ENCODE data around the gene KRT16.
"Not testable (repeated sequence)": the region's sequence is repeated elsewhere in the genome, so short reads cannot be mapped to it uniquely, and the experiment has no call there.

Gene KRT16

DNA sequence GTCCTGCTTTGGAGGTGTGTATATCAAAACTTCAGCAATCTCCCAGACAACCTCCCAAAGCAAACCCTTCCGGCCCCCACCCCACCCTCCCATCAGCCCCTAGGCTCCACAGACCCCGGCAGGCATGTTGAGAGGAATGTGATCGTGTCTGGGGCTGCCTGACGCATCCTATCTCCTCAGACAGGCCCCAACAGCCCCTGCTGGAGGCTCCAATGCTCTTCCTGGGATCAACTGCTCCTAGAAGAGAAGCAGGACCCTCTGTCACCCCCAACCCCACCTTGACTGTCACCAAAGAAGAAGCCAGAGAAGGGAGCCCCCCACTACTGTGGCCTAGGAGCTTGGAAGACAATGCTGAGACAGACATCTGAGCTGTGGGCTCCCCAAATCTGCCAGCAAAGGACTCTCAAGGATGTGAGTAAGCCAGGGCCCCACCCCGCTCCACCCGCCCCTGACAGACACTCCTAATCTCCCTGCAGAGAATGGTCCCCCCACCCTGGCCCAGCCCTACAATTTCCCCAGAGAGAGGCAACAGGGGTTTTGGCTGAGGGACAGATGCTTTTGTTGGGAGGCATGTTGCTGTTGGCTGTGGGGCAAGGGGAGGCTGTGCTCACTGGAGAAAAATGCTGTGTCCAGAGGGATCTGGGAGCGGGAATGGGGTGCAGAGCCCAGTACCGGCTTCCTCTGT, 24.3 kb downstream of the KRT16 start:
- in situ Hi-C loops (cut with MboI; ENCODE audit: low sequenced_read_pairs, unreplicated experiment) = no loop called here
- TF ChIP-seq, protein P1, sequence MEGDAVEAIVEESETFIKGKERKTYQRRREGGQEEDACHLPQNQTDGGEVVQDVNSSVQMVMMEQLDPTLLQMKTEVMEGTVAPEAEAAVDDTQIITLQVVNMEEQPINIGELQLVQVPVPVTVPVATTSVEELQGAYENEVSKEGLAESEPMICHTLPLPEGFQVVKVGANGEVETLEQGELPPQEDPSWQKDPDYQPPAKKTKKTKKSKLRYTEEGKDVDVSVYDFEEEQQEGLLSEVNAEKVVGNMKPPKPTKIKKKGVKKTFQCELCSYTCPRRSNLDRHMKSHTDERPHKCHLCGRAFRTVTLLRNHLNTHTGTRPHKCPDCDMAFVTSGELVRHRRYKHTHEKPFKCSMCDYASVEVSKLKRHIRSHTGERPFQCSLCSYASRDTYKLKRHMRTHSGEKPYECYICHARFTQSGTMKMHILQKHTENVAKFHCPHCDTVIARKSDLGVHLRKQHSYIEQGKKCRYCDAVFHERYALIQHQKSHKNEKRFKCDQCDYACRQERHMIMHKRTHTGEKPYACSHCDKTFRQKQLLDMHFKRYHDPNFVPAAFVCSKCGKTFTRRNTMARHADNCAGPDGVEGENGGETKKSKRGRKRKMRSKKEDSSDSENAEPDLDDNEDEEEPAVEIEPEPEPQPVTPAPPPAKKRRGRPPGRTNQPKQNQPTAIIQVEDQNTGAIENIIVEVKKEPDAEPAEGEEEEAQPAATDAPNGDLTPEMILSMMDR (IDR thresholded peaks at IDR 0.05; ENCODE audit: borderline replicate concordance, control extremely low read depth, extremely low read depth, insufficient read depth, missing control alignments) = no peak
- DNase-seq (ENCODE audit: low spot score) = no peak

DNA sequence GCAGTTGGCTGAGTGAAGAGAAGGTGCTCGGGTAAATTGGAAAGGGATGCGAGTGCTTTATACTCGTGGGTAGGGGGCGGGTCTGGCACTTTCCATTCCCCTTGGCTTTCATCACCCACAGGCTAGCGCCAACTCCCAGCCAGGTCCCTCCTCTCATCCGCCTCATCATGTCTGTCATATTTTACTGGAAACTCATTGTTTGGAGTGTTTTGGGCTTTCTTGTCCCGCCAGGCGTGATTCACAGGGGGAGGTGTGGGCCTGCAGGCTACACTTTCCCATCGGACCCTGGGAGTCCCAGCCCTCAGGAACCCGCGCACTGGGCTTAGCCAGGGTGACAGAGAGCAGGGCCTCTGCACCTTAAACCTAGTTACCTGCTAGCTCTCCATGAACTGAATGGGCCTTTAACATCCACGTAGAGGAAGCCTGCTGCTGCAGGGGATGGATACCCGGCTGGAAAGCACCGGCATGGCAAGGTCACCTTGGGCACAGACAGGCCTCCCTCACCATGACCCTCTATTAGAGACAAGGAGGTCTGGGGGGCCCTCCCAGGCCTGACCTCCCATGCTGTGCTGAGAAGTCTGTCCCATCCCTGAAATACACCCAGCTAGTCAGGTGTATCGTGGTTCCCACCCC, 25.6 kb downstream of the KRT16 start, which contains the start of gene KRT14:
TSS of gene KRT14 (minus strand) at position 33 of the 633 bp plus-strand sequence. CDS start 61 bp downstream, outside the sequence.
- in situ Hi-C loops (cut with MboI; ENCODE audit: low sequenced_read_pairs, unreplicated experiment) = no loop called here
- no peak for DNase-seq (ENCODE audit: low spot score)
- TF ChIP-seq, protein P1 (IDR thresholded peaks at IDR 0.05; ENCODE audit: borderline replicate concordance, control extremely low read depth, extremely low read depth, insufficient read depth, missing control alignments) = no peak

DNA sequence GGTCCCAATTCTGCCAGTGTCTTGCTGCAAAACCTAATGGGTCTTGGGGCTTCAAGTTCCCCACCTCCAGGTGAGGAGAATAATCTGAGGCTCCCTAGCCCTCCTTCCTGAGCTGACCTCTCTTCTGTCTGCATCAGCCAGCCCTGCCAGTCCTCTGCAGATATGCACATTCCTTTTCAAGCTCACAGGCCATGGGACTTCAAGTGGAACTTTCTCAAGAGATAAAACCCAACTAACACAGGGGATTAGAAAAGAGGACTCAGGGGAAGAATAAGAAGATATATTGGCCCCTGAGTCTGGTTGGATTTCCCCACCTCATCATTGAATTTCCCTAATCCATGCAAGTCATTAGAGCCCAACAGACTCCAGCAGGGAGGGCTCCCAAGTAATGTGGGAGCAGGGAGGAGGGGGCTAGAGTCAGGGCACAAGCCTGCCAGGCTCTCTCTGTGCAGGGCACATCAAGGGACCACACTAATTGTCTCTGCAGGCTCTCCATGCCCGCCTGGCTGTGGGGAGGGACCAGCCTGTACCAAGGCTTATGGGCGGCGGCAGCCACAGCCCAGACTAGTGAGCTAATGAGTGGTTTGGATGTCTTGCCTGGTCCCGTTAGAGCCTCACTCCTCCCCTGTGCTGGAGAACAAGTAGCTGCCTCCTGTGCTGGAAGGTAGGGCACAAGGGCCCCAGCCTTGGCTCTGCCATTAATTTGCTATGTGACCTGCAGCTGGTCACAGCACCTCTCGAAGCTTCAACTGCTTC, 27.1 kb downstream of the KRT16 start:
- in situ Hi-C loops (cut with MboI; ENCODE audit: low sequenced_read_pairs, unreplicated experiment) = no loop called here
- TF ChIP-seq, protein P1 (IDR thresholded peaks at IDR 0.05; ENCODE audit: borderline replicate concordance, control extremely low read depth, extremely low read depth, insufficient read depth, missing control alignments) = no peak
- no peak for DNase-seq (ENCODE audit: low spot score)

DNA sequence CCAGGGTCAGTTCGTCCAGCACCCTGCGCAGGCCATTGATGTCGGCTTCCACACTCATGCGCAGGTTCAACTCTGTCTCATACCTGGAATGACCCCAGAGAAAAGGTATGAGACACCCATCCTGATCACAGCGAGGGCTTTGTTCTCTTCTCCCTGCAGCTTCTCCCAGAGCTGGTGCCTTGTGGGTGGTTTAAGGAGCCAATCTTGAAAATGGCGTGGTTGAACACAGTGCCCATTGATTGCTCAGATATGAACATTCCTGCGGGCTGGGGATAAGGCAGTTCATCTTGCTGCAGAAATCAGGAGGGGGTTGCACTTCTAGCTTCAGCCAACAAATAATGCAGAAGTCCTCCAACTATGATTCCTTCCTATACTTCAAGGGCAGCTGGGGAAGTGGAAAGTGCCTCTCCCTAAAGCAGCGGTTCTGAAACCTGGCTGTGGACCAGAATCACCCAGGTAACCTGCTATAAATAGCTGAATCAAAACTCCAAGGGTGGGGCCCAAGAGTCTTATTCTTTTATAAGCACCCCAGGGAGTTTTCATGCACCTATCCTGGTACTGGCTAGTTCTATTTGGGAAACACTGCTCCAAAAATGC, 28.1 kb downstream of the KRT16 start:
- DNase-seq (ENCODE audit: low spot score); in situ Hi-C loops (cut with MboI; ENCODE audit: low sequenced_read_pairs, unreplicated experiment): not testable (repeated sequence)

DNA sequence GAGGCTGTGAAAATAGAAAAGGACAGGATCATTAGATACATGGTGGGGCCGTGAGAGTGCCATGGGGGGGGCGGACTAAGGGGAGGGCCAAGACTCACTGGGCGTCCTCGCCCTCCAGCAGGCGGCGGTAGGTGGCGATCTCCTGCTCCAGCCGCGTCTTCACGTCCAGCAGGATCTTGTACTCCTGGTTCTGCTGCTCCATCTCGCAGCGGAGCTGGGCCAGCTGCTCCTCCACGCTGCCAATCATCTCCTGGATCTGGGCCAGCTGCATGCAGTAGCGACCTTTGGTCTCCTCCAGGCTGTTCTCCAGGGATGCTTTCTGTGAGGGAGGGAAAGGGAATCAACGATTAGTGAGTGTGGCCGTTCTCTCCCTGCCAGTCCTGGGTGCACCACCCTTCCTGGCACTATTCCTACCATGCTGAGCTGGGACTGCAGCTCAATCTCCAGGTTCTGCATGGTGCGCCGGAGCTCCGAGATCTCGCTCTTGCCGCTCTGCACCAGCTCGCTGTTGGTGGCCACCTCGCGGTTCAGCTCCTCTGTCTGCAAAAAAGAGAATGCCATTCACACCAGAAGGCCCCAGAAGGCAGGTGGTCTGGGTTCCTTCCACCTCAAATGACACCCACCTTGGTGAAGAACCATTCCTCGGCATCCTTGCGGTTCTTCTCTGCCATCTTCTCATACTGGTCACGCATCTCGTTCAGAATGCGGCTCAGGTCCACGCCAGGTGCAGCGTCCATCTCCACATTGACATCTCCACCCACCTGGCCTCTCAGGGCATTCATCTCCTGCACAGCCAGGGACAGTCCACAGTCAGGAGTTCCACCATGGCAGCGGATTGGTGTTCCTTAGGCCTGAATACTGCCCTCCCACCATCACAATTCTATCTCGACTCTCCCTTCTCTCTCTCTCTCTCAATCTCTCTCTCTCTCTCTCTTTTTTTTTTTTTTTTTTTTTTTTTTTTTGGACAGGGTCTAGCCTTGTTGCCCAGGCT, 29.1 kb downstream of the KRT16 start:
- in situ Hi-C loops (cut with MboI; ENCODE audit: low sequenced_read_pairs, unreplicated experiment) = no loop called here
- DNase-seq (ENCODE audit: low spot score) = no peak
- TF ChIP-seq, protein P1 (IDR thresholded peaks at IDR 0.05; ENCODE audit: borderline replicate concordance, control extremely low read depth, extremely low read depth, insufficient read depth, missing control alignments) = no peak

DNA sequence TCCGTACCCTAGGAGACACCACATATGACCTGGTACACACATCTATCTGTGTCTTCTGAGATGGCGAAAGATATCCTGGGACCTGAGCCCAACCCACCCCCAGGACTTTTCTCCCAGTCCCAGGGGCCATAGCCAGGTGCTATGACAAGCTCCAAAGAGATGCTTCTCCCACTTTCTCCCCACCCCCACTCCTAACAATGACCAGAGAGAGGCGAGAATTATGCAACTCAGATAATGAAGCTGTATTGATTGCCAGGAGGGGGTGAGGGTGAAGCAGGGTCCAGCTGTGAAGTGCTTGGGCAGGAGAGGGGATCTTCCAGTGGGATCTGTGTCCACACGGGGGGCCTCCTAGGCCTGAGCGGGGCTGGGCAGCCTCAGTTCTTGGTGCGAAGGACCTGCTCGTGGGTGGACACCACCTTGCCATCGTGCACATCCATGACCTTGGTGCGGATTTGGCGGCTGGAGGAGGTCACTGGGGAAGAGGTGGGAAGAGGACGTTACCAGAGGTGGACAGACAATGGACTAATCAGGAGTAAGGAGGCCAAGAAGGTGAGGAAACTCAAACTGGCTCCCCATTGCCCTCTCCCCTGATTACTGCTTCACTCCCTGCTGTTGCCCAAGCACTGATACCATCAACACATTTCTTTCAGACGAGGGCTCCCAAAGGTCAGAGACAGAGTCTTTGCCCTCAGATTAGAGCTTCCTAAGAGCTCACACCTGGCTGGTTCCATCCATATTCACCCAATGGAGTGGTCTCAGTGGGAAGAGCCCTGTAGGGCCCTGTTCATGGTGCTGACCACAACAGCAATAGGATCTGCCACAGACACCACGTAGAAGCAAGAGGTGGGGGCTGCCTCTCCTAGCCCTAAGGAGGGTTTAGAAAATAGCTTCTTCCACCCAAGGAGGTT, 30.3 kb downstream of the KRT16 start:
- in situ Hi-C loops (cut with MboI; ENCODE audit: low sequenced_read_pairs, unreplicated experiment); DNase-seq (ENCODE audit: low spot score): not testable (repeated sequence)

Measured in GM13976 (cell line).